HG03280 (cell line): ENCODE measurements around the gene WDR88.
"Not testable (repeated sequence)": the region's sequence is repeated elsewhere in the genome, so short reads cannot be mapped to it uniquely, and the experiment has no call there.

Experiments used
- ATAC-seq: cut with Tn5 transposase; IDR thresholded peaks from one replicate; pipeline ENCODE4 v1.9.1; 2021; ENCODE audit warnings: mild to moderate bottlenecking, moderate library complexity; ENCODE audit not compliant: unreplicated experiment

Gene WDR88

GRCh38 chr19:33126712-33127111 lies 5.2 kb upstream of the WDR88 start:
- ATAC-seq = not testable (repeated sequence)

- ATAC-seq = no peak
These were observed 2.0 kb upstream of the WDR88 start for GRCh38 chr19:33129901-33130300.

- no peak for ATAC-seq
These were observed 1.5 kb upstream of the WDR88 start for GRCh38 chr19:33130433-33130832.

- ATAC-seq = no peak
These were observed 511 bp downstream of the WDR88 start for GRCh38 chr19:33132425-33132824.

GRCh38 chr19:33133438-33134031 lies 1.6 kb downstream of the WDR88 start:
- ATAC-seq = no peak

GRCh38 chr19:33134571-33135041 lies 2.7 kb downstream of the WDR88 start:
- ATAC-seq = no peak

GRCh38 chr19:33139165-33139564 lies 7.3 kb downstream of the WDR88 start:
- no peak for ATAC-seq

- no peak for ATAC-seq
These were observed 12.0 kb downstream of the WDR88 start for GRCh38 chr19:33143897-33144405.

GRCh38 chr19:33146209-33146608 lies 14.3 kb downstream of the WDR88 start:
- ATAC-seq = no peak

- ATAC-seq = no peak
These were observed 15.6 kb downstream of the WDR88 start for GRCh38 chr19:33147538-33147937.

GRCh38 chr19:33150852-33151518 lies 19.1 kb downstream of the WDR88 start:
- ATAC-seq = no peak

GRCh38 chr19:33152176-33152575 lies 20.3 kb downstream of the WDR88 start:
- ATAC-seq = no peak

GRCh38 chr19:33152625-33153024 lies 20.7 kb downstream of the WDR88 start:
- not testable (repeated sequence) for ATAC-seq

GRCh38 chr19:33154313-33154712 lies 22.4 kb downstream of the WDR88 start:
- not testable (repeated sequence) for ATAC-seq

- no peak for ATAC-seq
These were observed 24.4 kb downstream of the WDR88 start for GRCh38 chr19:33156334-33156733.

GRCh38 chr19:33157906-33158305 lies 26.0 kb downstream of the WDR88 start:
- ATAC-seq = no peak

- no peak for ATAC-seq
These were observed 26.5 kb downstream of the WDR88 start for GRCh38 chr19:33158365-33158764.

GRCh38 chr19:33159149-33159548 lies 27.2 kb downstream of the WDR88 start:
- no peak for ATAC-seq

GRCh38 chr19:33159893-33160292 lies 28.0 kb downstream of the WDR88 start:
- ATAC-seq = no peak

- no peak for ATAC-seq
These were observed 29.3 kb downstream of the WDR88 start for GRCh38 chr19:33161201-33161600.

GRCh38 chr19:33163481-33163880 lies 31.6 kb downstream of the WDR88 start:
- no peak for ATAC-seq

GRCh38 chr19:33166037-33166436 lies 34.1 kb downstream of the WDR88 start:
- not testable (repeated sequence) for ATAC-seq
